Tibial nerve (tissue), 4 donors: ENCODE data around the gene GRB10. TPM values are rescaled to one million over a fixed set of nuclear protein-coding genes. Genes with fewer than 3 reads are reported as not detected.

ENCODE experiments used
- DNase-seq, 2 donors: peaks; one replicate each; pipeline ENCODE4 v3.0.0-alpha.2; 2019; ENCODE audit warnings: low spot score in 2 of 2
- H3K27ac ChIP-seq, 4 donors: fragments of 200-600 bp; sonication (generic) in 3 of 4; one replicate each; pipeline ENCODE4 v1.5.1; 2017 to 2019; ENCODE audit warnings: mild to moderate bottlenecking in 1 of 4
- H3K27me3 ChIP-seq, 2 donors: fragments of 200-600 bp; sonication (generic) in 1 of 2; one replicate each; pipeline versions ENCODE4 v1.5.1 to v1.6.0; 2017 to 2019
- H3K36me3 ChIP-seq, 3 donors: fragments of 200-600 bp; sonication (generic); one replicate each; pipeline ENCODE4 v1.5.1; 2018 to 2019
- H3K4me1 ChIP-seq, 4 donors: fragments of 200-600 bp; sonication (generic) in 3 of 4; one replicate each; pipeline ENCODE4 v1.5.1; 2017 to 2019
- H3K4me3 ChIP-seq, 4 donors: fragments of 200-600 bp; sonication (generic) in 3 of 4; one replicate each; pipeline ENCODE4 v1.5.1; 2017 to 2019; ENCODE audit warnings: mild to moderate bottlenecking in 1 of 4, moderate library complexity in 1 of 4
- H3K9me3 ChIP-seq, 4 donors: fragments of 200-600 bp; sonication (generic) in 3 of 4; one replicate each; pipeline ENCODE4 v1.5.1; 2017 to 2019
- CTCF ChIP-seq, 5 experiments: fragments of 200-600 bp in 3 of 5; fragments of 450-650 bp in 2 of 5; sonication (generic) in 3 of 5; IDR thresholded peaks; one replicate each; pipeline ENCODE4 v1.5.1; 2016 to 2019; ENCODE audit warnings: antibody characterized with exemption in 5 of 5, mild to moderate bottlenecking in 3 of 5, moderate library complexity in 2 of 5
- EP300 ChIP-seq, 2 donors: sonication (generic); formaldehyde crosslinking; IDR thresholded peaks; one replicate each; pipeline ENCODE4 v1.6.1; 2017; ENCODE audit warnings: antibody characterized with exemption in 2 of 2, mild to moderate bottlenecking in 1 of 2
- POLR2A ChIP-seq, 2 donors: fragments of 450-650 bp; IDR thresholded peaks; one replicate each; pipeline ENCODE4 v1.6.1; 2017; ENCODE audit warnings: antibody characterized with exemption in 2 of 2, mild to moderate bottlenecking in 2 of 2, moderate library complexity in 2 of 2
- WGBS, 2 donors: methylation state at CpG; one replicate each; pipeline ENCODE4 v1.1.5; 2018; 5-methylcytosine and 5-hydroxymethylcytosine counted together
- total RNA-seq, 4 donors: library from RNA; depleted of rRNA; stranded (reverse); fragments of >200 nt; gene quantifications; one replicate each; pipeline ENCODE4 v1.1.0, GENCODE V29; 2016

The GRB10 gene
- total RNA-seq, 4 donors from 2014 or later, result 34.1 to 73.9 (median 56.0) TPM

GRCh38 chr7:50723173-50723572 is 59.5 kb downstream of the GRB10 start:
- H3K4me3 ChIP-seq, result no peak overlapping the region
- 86 to 92% methylated on average over 4 of the region's 4 CpGs for WGBS, 2 donors
- no peak for DNase-seq
- peaks cover 0 to 7% (median 0%) of the 10 kb centered on the region in 3 donors for H3K36me3 ChIP-seq
- H3K27ac ChIP-seq, result no peak overlapping the region
- TF ChIP-seq POLR2A (IDR thresholded peaks at IDR 0.05) (no peak), CTCF (IDR thresholded peaks at IDR 0.05) (no peak), EP300 (IDR thresholded peaks at IDR 0.05) (no peak)
- no peaks in the 10 kb centered on the region for H3K9me3 ChIP-seq
- no peaks in the 10 kb centered on the region for H3K27me3 ChIP-seq
- H3K4me1 ChIP-seq, result peaks cover 0 to 18% (median 8%) of the 10 kb centered on the region in 4 donors

GRCh38 chr7:50721661-50722259 is 60.9 kb downstream of the GRB10 start:
- Histone ChIP-seq H3K36me3 (peaks cover 0 to 7% (median 0%) of the 10 kb centered on the region in 3 donors), H3K27me3 (no peaks in the 10 kb centered on the region), H3K4me3 (no peak overlapping the region), H3K27ac (no peak overlapping the region), H3K4me1 (peaks cover 0 to 13% (median 5%) of the 10 kb centered on the region in 4 donors), H3K9me3 (no peaks in the 10 kb centered on the region)
- TF ChIP-seq EP300 (IDR thresholded peaks at IDR 0.05) (no peak), CTCF (IDR thresholded peaks at IDR 0.05) (no peak), POLR2A (IDR thresholded peaks at IDR 0.05) (no peak)
- WGBS, 2 donors, result 78 to 86% methylated on average over 10 of the region's 10 CpGs
- no peak for DNase-seq

GRCh38 chr7:50721160-50721559 is 61.5 kb downstream of the GRB10 start:
- TF ChIP-seq CTCF (IDR thresholded peaks at IDR 0.05) (no peak), POLR2A (IDR thresholded peaks at IDR 0.05) (no peak), EP300 (IDR thresholded peaks at IDR 0.05) (no peak)
- Histone ChIP-seq H3K9me3 (no peaks in the 10 kb centered on the region), H3K27me3 (no peaks in the 10 kb centered on the region), H3K27ac (no peak overlapping the region), H3K4me1 (peaks cover 0 to 13% (median 5%) of the 10 kb centered on the region in 4 donors), H3K36me3 (peaks cover 0 to 7% (median 0%) of the 10 kb centered on the region in 3 donors), H3K4me3 (no peak overlapping the region)
- 71 to 83% methylated on average over 10 of the region's 10 CpGs for WGBS, 2 donors
- no peak for DNase-seq

- H3K9me3 ChIP-seq, result no peaks in the 10 kb centered on the region
- DNase-seq, result no peak
- WGBS, 2 donors, result 89 to 92% methylated on average over 7 of the region's 7 CpGs
- no peaks in the 10 kb centered on the region for H3K27me3 ChIP-seq
- peaks cover 0 to 9% (median under 1%) of the 10 kb centered on the region in 4 donors for H3K4me1 ChIP-seq
- H3K36me3 ChIP-seq, result peaks cover 0 to 7% (median 0%) of the 10 kb centered on the region in 3 donors
- no peak overlapping the region for H3K4me3 ChIP-seq
- H3K27ac ChIP-seq, result no peak overlapping the region
- TF ChIP-seq POLR2A (IDR thresholded peaks at IDR 0.05) (no peak), CTCF (IDR thresholded peaks at IDR 0.05) (no peak), EP300 (IDR thresholded peaks at IDR 0.05) (no peak)
Measured at GRCh38 chr7:50720295-50720694, 62.4 kb downstream of the GRB10 start.

GRCh38 chr7:50718876-50719275 is 63.8 kb downstream of the GRB10 start:
- Histone ChIP-seq H3K4me3 (no peak overlapping the region), H3K27me3 (no peaks in the 10 kb centered on the region), H3K36me3 (no peaks in the 10 kb centered on the region), H3K9me3 (no peaks in the 10 kb centered on the region), H3K4me1 (peaks cover 0 to 9% (median 0%) of the 10 kb centered on the region in 4 donors), H3K27ac (no peak overlapping the region)
- no peak for DNase-seq
- WGBS, 2 donors, result 72 to 77% methylated on average over 2 of the region's 2 CpGs
- no peak for TF ChIP-seq POLR2A (IDR thresholded peaks at IDR 0.05)
- TF ChIP-seq CTCF (IDR thresholded peaks at IDR 0.05), result no peak
- TF ChIP-seq EP300 (IDR thresholded peaks at IDR 0.05), result no peak
